ENCODE results near the gene CCM2L.
A peak's percentile ranks its signal among the peaks of the same experiment; 100 is the strongest.

The CCM2L gene

DNA sequence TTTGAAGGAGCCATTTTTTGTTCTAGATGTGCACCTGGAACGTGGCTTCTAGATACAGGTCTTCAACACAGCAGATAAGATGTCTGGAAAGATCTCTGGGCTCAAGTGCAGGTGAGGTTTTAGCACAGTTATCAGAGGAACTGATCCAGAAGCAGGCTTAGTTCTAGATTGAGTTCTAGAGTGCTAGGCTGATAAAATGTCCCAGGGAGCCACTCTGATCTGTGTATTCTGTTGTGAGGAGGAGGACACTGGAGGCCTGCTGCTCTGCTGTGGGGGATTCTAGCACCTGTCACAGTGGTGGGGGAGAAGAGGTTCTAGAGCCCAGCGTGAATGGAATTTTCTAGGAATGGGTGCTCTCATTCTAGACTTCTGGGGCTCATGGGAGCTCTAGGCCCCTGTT, 12.0 kb upstream of the CCM2L start:
- no peak for DNase-seq

DNA sequence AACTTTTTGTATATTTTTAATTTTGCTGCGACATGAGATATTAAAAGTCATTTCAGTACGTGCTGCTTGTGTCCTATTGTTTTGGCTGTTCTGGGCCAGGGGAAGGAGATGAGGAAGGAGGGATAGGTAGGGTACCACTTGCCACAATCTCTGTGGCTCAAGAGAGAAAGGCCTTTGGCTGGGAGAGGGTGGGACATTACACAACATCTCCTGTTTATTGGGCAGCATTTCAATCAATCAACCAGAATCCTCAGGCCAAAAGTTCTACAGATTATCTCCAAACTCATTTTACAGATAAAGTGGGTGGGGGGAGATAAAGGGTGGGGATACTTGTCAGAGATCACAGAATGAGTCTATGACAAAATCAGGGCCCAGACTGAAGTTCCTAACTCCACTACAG, 6.9 kb upstream of the CCM2L start:
- DNase-seq: no peak

DNA sequence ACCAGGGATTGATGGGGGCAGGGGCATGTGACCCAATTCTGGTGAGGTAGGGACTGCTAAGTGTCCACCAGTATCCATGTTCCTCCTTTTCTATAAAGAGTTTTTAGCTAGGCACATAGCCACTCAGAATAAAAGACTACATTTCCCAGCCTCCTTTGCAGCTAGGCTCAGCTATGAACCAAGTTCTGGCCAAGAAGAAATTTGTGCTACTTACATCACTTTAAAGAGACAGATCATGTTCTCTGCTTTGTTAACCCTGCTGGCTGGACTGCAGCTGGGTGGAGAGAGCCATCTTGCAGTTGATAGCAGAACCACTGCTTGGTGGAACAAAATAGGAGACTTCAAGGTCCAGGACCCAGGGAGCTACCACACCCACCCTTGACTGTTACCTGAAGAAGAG, 5.3 kb upstream of the CCM2L start:
- no peak for DNase-seq

DNA sequence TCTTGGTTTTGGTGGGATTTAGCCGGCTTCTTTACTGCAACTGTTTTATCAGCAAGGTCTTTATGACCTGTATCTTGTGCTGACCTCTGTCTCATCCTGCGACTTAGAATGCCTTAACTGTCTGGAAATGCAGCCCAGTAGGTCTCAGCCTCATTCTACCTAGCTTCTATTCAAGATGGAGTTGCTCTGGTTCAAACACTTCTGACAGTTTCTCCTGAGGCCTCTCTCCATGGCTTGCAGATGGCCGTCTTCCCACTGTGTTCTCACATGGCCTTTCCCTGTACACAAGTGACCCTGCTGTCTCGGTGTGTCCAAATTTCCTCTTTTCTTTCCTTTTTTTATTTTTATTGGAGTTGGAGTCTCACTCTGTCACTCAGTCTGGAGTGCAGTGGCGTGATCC, 4.2 kb upstream of the CCM2L start:
- no peak for DNase-seq

DNA sequence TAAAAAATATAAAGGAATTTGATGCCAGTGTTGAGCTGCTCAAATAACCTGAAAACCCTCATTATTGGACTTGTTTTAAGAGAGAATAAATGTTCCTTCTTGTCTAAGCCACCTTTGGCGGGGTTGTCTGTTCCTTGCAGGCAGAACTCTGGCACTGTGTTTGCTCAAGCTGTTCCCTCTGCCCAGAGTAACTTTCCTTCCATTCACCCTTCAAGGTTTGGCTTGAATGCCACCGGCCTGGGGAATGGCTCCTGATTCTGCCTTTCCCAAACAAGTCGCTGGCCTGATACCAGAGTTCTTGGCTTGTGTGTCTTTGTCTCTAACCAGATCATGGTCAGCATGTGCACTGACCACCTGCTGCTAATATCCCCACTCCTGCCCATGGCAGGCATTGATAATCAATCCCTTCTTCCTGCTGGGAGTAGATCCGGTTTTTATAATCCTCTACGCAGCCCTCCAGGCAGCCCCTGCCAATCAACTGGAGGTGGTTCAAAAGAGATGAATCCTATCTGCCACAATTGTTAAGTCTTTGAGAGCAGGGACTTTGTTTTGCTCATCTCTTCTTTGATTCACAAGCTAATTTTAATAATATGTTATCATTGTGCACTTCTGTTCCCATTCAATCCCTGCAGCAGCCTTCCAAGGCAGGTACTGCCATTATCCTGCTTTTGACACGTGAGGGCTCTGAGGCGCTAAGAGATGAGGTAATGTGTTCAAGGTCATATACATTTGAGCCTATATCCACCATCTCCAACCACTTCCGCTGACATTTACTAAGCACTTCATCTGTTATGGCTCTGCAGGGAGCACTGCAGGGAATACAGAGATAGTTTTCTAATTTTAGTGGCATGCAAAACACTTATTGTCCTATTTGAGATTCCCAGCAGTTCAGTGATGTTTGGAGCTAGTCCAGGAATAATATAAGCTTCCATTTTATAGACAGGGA, 3.1 kb upstream of the CCM2L start:
- DNase-seq: peak; percentile 45

DNA sequence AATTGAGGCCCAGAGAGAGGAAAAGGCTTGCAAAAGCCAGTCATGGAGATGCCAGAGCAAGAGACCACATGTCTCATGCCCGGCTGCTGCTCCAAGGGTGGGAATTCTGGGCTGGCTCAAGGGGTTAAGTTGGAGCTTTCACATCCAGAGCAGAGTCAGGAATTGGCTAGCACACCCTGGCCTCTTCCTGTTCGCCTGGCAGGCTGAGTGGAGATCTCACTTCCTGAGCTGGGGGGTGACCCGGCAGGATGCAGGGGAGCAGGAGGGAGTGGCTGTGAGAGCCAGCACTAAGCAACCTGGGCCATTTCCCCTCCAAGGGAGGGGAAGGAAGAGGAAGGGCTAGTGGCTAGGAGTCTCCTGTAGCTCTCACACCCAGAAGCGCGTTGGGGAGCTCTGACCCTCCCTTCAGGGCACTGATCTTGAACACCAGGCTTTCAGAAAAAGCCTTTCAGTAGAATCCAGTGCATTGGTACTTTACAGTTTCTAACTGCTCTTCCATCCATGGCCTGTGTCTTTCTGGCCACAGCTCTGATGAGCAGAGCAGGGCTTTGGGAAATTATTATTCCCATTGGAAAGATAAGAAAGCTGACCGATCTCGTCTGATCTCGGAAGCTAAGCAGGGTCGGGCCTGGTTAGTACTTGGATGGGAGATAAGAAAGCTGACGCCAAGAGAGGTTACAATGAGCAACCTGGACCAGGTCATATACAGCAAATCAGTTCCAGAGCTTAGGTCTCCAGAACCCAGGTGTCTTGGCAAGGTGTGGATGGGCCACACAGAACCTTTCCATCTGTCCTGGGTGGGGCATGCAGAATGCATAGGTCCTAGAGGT, 2.2 kb upstream of the CCM2L start:
- DNase-seq: peak; percentile 11

DNA sequence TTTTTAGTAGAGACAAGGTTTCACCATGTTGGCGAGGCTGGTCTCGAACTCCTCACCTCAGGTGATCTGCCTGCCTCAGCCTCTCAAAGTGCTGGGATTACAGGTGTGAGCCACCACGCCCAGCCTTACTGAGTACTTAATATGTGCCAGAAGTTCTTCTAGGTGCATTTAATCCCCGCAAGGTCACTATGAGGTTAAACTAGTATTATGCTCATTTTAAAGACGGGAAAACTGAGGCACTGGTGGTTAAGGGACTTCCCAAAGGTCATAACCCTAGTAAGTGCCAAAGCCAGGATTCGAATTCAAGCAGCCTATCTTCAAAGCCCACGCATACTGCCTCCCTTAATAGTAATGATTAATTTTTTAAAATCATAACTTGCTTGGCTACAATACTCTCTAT, 674 bp upstream of the CCM2L start:
- no peak for DNase-seq

DNA sequence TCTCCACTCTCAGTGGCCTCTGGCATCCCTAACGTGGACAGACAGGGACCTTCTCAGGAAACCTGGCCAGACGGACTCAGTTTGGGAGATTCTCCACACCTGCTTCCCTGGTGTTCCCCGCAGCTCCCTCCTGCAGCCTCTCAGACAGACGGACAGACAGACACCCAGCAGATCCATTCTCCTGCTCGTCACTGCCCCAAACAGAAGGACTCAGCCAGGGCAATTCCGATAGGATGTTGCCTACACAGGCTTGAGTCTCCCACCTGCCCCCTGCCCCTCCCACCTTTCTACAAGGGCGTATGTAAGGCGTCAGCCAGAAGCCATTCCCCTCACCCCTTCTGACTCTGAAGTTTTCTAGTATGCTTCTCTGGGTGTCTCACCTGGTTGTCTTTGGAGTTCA, 428 bp downstream of the CCM2L start:
- DNase-seq: no peak

DNA sequence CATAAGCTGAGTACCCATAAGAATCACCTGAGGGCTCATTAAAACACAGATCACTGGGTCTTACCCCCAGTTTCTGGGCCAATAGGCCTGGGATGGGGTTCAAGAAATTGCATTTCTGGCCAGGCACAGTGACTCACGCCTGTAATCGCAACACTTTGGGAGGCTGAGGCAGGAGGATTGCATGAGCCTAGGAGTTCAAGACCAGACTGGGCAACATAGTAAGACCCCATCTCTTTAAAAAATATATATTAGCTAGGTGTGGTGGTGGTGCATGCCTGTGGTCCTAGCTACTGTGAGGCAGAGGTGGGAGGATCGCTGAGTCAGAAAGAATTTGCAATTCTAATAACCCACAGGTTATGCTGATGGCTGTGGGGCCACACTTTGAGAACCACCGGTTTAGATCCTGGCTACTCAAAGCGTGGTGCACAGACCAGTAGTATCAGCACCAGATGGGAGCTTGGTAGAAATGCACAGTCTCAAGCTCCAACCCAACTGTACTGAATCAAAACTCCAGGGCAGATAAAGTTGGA, 2.0 kb downstream of the CCM2L start:
- DNase-seq: no peak

DNA sequence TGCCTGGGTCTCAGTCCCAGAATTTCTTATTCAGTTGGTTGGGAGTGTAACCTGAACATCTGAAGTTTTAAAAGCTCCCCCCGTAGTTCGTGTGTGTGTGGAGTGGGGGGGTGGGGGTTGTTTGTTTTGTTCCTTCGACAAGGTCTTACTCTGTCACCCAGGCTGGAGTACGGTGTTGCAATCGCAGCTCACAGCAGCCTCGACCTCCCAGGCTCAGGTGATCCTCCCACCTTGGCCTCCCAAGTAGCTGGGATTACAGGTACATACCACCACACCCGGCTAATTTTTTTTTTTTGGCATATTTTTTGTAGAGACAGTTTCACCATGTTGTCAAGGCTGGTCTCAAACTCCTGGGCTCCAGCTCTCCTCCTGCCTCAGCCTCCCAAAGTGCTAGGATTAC, 3.1 kb downstream of the CCM2L start:
- no peak for DNase-seq

DNA sequence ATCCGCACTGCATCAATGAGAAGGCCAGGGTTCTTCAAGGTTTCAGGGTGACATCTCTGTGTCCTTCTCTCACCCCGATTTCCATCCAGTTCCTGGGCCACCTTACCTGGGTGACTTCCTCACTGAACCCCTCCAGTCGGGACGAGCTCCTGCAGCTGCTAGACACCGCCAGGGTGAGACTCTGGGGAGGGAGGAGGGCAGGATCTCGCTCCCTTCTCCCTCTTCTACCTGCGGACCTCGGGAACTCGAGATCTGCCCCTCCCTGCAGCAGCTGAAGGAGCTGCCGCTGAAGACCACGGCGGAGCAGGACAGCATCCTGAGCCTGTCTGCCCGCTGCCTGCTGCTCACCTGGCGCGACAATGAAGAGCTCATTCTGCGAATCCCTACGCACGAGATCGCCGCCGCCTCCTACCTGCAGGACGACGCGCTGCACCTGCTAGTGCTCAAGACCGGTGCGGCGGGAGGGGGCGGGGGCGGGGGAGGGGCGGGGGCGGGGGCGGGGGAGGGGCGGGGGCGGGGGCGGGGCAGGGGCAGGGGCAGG, 7.5 kb downstream of the CCM2L start:
- peak; percentile 86 for DNase-seq

DNA sequence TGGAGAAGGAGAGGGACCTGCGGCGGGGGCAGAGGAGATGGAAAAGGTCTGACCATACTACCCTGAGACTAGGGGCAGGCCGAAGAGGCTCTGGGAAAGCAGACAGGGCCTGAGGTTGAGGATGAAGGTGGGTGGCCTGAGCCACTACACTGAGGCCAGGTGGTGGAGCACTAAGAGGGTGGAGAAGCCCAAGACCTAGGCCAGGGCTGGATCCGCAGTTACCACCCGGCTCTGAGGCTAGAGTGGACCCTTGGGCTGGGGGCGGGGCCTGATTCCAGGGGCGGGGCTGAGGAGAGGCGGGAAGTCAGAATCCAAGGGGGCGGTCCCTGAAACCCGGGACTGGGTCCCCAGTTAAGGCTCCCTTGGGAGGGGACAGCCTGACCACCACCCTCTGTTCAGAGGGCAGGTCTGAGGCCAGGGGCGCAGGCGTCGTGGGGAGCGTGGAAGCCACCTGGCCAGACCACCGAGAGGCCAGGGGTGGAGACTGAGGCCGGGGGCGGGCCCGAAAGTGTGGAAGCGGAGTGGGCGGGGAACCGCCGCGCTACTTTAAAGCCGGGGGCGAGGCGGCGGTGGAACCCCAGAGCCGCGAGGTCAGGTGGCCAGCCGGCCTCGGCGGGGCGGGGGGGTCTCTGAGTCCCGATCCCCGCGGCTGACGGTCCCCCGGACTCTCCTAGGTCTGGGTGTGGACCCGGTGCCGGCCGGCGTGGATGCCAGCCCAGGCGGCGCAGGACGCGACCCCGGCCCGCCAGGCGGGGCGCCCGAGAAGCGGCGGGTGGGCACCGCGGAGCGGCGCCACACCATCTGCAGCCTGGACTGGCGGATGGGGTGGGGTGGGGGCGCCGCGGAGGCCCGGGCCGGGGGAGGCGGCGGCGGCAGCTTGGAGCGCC, 8.3 kb downstream of the CCM2L start:
- peak; percentile 82 for DNase-seq

DNA sequence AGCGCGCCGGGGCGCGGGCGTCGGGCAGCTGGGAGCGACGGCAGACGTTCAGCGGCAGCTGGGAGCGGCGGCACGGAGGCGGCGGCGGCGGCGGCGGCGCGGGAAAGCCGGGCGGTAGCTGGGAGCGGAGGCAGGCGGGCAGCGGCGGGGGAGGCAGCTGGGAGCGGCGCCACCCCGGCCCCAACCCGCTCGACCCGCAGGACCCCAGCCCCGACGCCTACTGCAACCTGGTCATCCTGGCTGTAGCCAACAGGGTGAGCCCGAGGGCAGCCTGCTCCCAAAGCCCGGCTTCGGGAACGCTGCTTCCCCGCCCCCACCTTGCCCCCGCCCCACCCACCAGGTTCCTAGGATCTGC, 8.9 kb downstream of the CCM2L start:
- DNase-seq: peak; percentile 37

DNA sequence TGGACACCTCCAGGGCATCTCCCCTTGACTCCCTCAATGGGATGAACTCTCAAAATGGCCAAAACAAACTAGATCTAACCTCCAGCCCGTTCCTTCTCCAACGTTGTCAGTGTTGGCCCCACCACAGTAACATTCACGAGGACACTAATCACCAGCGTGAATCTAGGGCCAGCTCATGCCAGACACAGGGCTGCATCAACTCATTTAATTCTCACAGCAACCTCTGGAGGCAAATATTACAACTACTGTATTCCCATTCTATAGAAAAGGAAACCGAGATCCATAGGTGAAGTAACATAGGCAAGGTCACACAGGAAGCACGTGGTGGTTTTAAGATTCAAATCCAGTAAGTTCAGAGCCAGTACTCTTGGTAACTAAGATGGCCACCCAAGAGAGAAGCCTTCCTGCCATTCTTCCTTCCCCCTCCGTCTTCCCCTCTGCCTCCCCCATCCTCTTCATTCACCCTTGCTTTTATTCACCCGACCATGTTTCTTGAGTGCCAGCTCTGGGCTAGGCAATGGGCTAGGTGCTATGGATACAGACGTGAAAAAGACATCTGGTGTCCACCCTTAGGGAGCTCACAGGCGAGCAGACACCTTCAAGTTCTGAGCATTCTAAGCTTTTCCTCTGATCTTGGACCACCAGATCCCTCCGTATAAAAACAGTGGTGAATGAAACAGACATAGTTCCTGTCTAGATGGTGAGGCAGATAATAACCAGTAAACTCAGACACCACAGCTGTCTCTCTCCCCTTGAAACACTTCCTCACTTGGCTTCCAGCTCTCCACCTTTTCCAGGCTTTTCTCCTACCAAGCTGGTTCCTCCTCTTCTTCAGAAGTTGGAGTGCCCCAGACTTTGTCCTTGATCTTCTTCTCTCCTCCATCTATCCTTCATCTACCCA, 9.6 kb downstream of the CCM2L start:
- DNase-seq: no peak

DNA sequence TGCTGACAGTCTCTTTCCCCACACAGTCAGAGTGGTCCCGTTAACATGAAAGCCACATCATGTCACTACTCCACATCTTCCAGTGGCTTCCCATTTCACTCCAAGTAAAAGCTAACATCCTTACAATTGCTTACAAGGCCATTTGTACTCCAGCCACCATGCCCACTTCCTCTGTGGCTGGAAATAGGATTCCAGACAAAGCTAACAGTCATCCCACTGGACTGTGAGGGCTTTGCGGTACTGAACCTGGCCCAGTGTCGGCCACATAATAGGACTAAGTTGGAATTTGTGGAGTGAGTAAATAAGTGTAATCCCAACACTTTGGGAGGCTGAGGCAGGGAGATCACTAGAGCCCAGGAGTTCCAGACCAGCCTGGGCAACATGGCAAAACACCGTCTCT, 10.9 kb downstream of the CCM2L start:
- no peak for DNase-seq

DNA sequence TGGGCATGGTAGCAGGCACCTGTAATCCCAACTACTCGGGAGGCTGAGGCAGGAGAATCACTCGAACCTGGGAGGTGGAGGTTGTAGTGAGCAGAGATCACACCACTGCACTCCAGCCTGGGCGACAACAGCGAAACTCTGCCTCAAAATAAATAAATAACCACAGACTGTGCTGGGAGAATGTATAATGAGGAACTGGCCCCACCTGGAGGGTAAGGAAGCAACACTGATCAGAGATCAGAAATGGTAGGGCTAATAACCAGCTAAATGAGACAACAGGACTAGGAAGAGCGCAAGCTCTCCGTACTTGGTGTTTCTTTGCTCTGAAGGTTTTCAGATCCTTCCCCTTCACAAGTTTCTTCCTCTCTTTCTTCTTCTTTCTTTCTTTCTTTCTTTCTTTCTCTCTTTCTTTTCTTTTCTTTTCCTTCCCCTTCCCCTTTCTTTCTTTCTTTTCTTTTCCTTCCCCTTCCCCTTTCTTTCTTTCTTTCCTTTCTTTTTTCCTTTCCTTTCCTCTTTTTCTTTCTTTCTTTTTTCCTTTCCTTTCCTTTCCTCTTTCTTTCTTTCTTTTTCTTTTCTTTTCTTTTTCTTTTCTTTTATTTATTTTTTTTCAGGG, 14.6 kb downstream of the CCM2L start:
- no peak for DNase-seq

DNA sequence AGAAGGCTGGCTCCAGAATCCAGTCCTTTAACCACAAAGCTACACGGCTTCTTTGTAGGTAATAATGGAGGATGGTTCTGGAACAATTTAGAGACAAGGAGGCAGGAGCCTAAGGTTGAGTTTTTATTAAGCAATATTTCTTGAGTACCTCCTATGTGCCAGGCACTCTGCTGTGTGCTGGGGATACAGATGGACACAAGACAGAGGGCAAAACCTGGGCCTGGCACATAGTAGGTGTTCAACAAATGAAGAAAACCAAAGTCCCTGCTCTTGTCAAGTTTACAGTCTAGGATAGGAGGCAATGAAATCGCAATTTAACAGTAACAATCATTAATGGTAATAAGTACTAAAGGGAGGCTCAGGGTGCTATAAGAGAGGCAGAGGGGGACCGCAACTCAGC, 17.4 kb downstream of the CCM2L start:
- no peak for DNase-seq

DNA sequence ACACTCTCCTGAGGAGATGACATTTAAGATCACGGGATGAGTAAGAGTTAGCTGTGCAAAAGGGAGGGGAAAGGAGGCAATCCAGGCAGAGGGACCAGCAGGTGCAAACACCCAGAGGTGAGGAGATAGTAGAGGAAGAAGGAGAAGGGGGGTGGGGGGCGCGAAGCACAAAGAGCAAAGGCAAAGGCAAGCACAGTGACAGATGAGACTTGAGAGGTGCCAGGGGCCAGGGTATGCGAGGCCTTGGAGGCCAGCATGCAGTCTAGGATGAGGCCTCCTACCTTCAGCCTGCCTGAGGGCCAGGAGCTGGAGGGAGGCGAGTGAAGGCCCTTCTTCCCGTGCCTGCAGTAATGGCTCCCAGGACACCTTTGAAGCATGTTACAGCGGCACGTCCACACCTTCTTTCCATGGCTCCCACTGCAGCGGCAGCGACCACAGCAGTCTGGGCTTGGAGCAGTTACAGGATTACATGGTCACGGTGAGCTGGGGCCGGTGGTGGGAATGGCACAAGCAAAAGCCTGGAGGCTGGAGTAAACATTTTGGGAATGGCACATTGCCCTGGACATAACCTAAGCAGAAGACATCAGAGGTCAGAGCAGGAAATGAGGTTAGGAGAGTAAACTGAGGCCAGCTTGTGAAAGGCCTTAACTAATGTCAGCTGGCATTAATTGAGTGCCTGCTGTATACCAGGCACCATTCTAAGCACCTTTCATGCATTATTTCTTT, 18.6 kb downstream of the CCM2L start:
- DNase-seq: no peak

DNA sequence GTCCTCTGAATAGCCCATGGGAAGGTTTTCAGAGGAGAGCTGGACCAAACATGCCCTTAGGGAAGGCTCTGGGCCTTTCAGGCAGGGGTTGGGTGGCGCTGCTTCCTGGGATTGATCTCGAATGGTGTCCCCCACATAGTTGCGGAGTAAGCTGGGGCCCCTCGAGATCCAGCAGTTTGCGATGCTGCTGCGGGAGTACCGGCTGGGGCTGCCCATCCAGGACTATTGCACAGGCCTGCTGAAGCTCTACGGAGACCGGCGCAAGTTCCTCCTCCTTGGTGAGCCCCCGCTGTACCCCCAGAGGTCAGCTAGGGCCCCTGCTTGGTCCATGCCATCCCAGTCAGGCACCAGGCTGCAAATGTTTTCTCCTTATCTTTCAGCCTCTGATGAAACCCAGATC, 19.3 kb downstream of the CCM2L start:
- DNase-seq: no peak
